A549 (cell line): Measurements from ENCODE around the gene CUX1. TPM values are rescaled to one million over a fixed set of nuclear protein-coding genes. Genes with fewer than 3 reads are reported as not detected.
A peak's percentile ranks its signal among the peaks of the same experiment; 100 is the strongest.

Source experiments
- ATAC-seq, 2 experiments: fragments of 200-7000 bp in 1 of 2; fragments of >200 bp in 1 of 2; cut with Nextera tagmentation in 1 of 2; cut with Tn5 transposase in 1 of 2; 3 replicates each; pipeline versions ENCODE4 v1.8.0 to v1.9.1; 2018 to 2020; ENCODE audit warnings: mild to moderate bottlenecking in 1 of 2, moderate library complexity in 1 of 2
- CTCF ChIA-PET: fragments of 300-600 bp; sonication (Branson Sonifier 250); formaldehyde crosslinking; extraction: SDS; loops from one replicate; lab custom pipeline; 2021; ENCODE audit warnings: antibody characterized with exemption, inconsistent platforms; lab: Yijun Ruan, JAX
- POLR2A ChIA-PET: fragments of 350-600 bp; formaldehyde crosslinking; extraction: SDS; loops from one replicate; lab custom pipeline; 2021; ENCODE audit warnings: antibody characterized with exemption, inconsistent platforms; lab: Yijun Ruan, JAX
- DNase-seq, 2 experiments: peaks; one replicate each; pipeline versions ENCODE4 v3.0.0 to v3.0.0-alpha.2; 2011 to 2016; ENCODE audit warnings: low read depth in 1 of 2, low spot score in 1 of 2
- FAIRE-seq: peaks from 2 replicates; lab custom pipeline; 2011; peaks lifted over from hg19 to GRCh38; lab: Jason Lieb, UNC
- H3K27ac ChIP-seq, 2 experiments: fragments of >200 bp; sonication (Bioruptor Twin); formaldehyde crosslinking; 3 replicates each; pipeline ENCODE4 v1.5.1; 2016 to 2017
- H3K4me1 ChIP-seq: fragments of >200 bp; sonication (Bioruptor Twin); formaldehyde crosslinking; 3 replicates; pipeline ENCODE4 v1.6.1; 2016
- H3K4me2 ChIP-seq: fragments of >200 bp; sonication (Bioruptor Twin); formaldehyde crosslinking; 3 replicates; pipeline ENCODE4 v1.6.1; 2016
- H3K4me3 ChIP-seq: fragments of >200 bp; sonication (Bioruptor Twin); formaldehyde crosslinking; 3 replicates; pipeline ENCODE4 v1.5.1; 2016
- H3K9me3 ChIP-seq: fragments of >200 bp; sonication (Bioruptor Twin); formaldehyde crosslinking; 3 replicates; pipeline ENCODE4 v1.6.1; 2016
- BCL3 ChIP-seq: fragments of >200 bp; sonication (Bioruptor Twin); formaldehyde crosslinking; IDR thresholded peaks from 3 replicates; pipeline ENCODE4 v1.6.1; 2016
- CEBPB ChIP-seq, 2 experiments: fragments of >200 bp in 1 of 2; sonication (Bioruptor Twin) in 1 of 2; formaldehyde crosslinking in 1 of 2; IDR thresholded peaks; 2 replicates each; pipeline ENCODE4 v1.6.1; 2012 to 2016
- CHD4 ChIP-seq: fragments of 200-600 bp; sonication (generic); IDR thresholded peaks from 2 replicates; pipeline ENCODE4 v1.6.1; 2016; ENCODE audit warnings: antibody characterized with exemption, mild to moderate bottlenecking, borderline replicate concordance
- E2F6 ChIP-seq: IDR thresholded peaks from 2 replicates; pipeline ENCODE4 v1.6.1; 2012; ENCODE audit warnings: low read depth, borderline replicate concordance
- ELK1 ChIP-seq: fragments of 150-350 bp; IDR thresholded peaks from 2 replicates; pipeline ENCODE4 v1.6.1; 2014; ENCODE audit warnings: low read depth, mild to moderate bottlenecking, low read length
- EP300 ChIP-seq, 2 experiments: fragments of >200 bp; sonication (Bioruptor Twin); formaldehyde crosslinking; IDR thresholded peaks; 2 replicates in 1 of 2; 3 replicates in 1 of 2; pipeline ENCODE4 v1.6.1; 2016 to 2017
- GATA3 ChIP-seq: IDR thresholded peaks from 2 replicates; pipeline ENCODE4 v1.6.1; 2012; ENCODE audit warnings: borderline replicate concordance
- HMGXB4 ChIP-seq: fragments of 250-450 bp; sonication (Bioruptor Pico); IDR thresholded peaks from 2 replicates; pipeline ENCODE4 v1.5.0; 2021; ENCODE audit warnings: mild to moderate bottlenecking, moderate library complexity, borderline replicate concordance
- HOXB13 ChIP-seq: fragments of 250-450 bp; sonication (Bioruptor Pico); IDR thresholded peaks from 2 replicates; pipeline ENCODE4 v1.5.0; 2020; ENCODE audit warnings: low read depth, mild to moderate bottlenecking, moderate library complexity
- KDM5A ChIP-seq: fragments of 200-600 bp; sonication (generic); IDR thresholded peaks from 2 replicates; pipeline ENCODE4 v1.6.1; 2016; ENCODE audit warnings: antibody characterized with exemption, mild to moderate bottlenecking
- NFE2L2 ChIP-seq: fragments of 150-350 bp; conservative IDR thresholded peaks from 2 replicates; pipeline ENCODE4 v1.6.1; 2014; ENCODE audit warnings: low read length
- NPAS2 ChIP-seq: fragments of 250-450 bp; sonication (Bioruptor Pico); IDR thresholded peaks from 2 replicates; pipeline ENCODE4 v1.8.0; 2022; ENCODE audit warnings: mild to moderate bottlenecking, moderate library complexity, borderline replicate concordance
- POLR2A ChIP-seq: IDR thresholded peaks from 2 replicates; pipeline ENCODE4 v1.6.1; 2012; ENCODE audit warnings: mild to moderate bottlenecking, low read length
- RAD21 ChIP-seq, 2 experiments: fragments of >200 bp in 1 of 2; sonication (Bioruptor Twin) in 1 of 2; formaldehyde crosslinking in 1 of 2; IDR thresholded peaks in 1 of 2; conservative IDR thresholded peaks in 1 of 2; 2 replicates in 1 of 2; 3 replicates in 1 of 2; pipeline ENCODE4 v1.6.1; 2012 to 2018; ENCODE audit warnings: inconsistent platforms in 1 of 2
- RCOR1 ChIP-seq: fragments of 150-350 bp; IDR thresholded peaks from 2 replicates; pipeline ENCODE4 v1.6.1; 2014; ENCODE audit warnings: antibody characterized with exemption, low read length, low read depth
- USF2 ChIP-seq: fragments of 450-650 bp; IDR thresholded peaks from 2 replicates; pipeline ENCODE4 v1.6.1; 2014; ENCODE audit warnings: antibody characterized with exemption
- ZFP36 ChIP-seq: fragments of 450-650 bp; IDR thresholded peaks from 2 replicates; pipeline ENCODE4 v1.6.1; 2014; ENCODE audit warnings: borderline replicate concordance; ENCODE audit not compliant: partially characterized antibody
- ZSCAN20 ChIP-seq: fragments of 250-450 bp; sonication (Bioruptor Pico); IDR thresholded peaks from 2 replicates; pipeline ENCODE4 v1.8.0; 2022; ENCODE audit warnings: mild to moderate bottlenecking, moderate library complexity
- WGBS: methylation state at CpG from one replicate; pipeline ENCODE4 v1.1.6; 2017; ENCODE audit errors: missing lambda C conversion rate; 5-methylcytosine and 5-hydroxymethylcytosine counted together
- polyA plus RNA-seq, 4 experiments: library from polyadenylated mRNA; depleted of rRNA in 3 of 4; stranded (reverse); fragments of >200 nt; fragmentation: RNase III in 1 of 4; extraction: RNeasy Plus Mini Kit Qiagen cat#74134 plus additional on column Dnase treatment in 1 of 4; gene quantifications; 2 replicates in 3 of 4; 3 replicates in 1 of 4; pipeline ENCODE4 v1.2.3, GENCODE V29; 2011 to 2017

Gene CUX1
- polyA plus RNA-seq, 2 of the 4 experiments (the other 2 are of a cell fraction) = 32.7 to 33.4 TPM

GRCh38 chr7:101910991-101911799 is 93.8 kb downstream of the CUX1 start:
- POLR2A ChIA-PET = no interaction called here
- no peak for TF ChIP-seq RAD21 (conservative IDR thresholded peaks at IDR 0.05 in 1 of 2, IDR thresholded peaks at IDR 0.05 in 1 of 2)
- TF ChIP-seq ZSCAN20 (CRISPR knock-in tag) = no peak
- TF ChIP-seq NFE2L2 = no peak
- TF ChIP-seq NPAS2 (CRISPR knock-in tag) = no peak
- TF ChIP-seq POLR2A = no peak
- no peak for TF ChIP-seq HMGXB4 (CRISPR knock-in tag)
- no peak for TF ChIP-seq ELK1
- no peak for TF ChIP-seq KDM5A
- no peak for TF ChIP-seq E2F6
- TF ChIP-seq HOXB13 (CRISPR knock-in tag) = no peak
- no peak for TF ChIP-seq RCOR1
- TF ChIP-seq CEBPB (IDR thresholded peaks at IDR 0.05) = no peak
- no peak for TF ChIP-seq GATA3
- no peak for TF ChIP-seq USF2
- no peak for TF ChIP-seq ZFP36
- TF ChIP-seq BCL3 = no peak
- TF ChIP-seq EP300 (IDR thresholded peaks at IDR 0.05) = no peak
- no peak for TF ChIP-seq CHD4
- FAIRE-seq (no peak), DNase-seq (no peak), ATAC-seq (peak; percentile 40 to 55; a peak in 3 of 6 replicates)
- 90% methylated on average over 9 of the region's 17 CpGs for WGBS
- H3K27ac ChIP-seq = peak overlapping the region in 1 of 2 experiments; percentile 64; a peak in 3 of 6 replicates
- H3K4me3 ChIP-seq = no peak overlapping the region
- CTCF ChIA-PET = interaction anchor here (1.0 to 1.2 kb wide), 2 partner anchors 15 to 99 kb away, joined by 3 to 8 read pairs; no protein-coding TSS in a partner anchor
- H3K4me2 ChIP-seq = no peak overlapping the region
- no peaks in the 10 kb centered on the region for H3K9me3 ChIP-seq
- peaks cover 16% of the 10 kb centered on the region; the same call in 2 of the 3 replicates for H3K4me1 ChIP-seq
